ENCODE measurements around the gene ZMYM1.

GRCh38 chr1:35047188-35047858 is 31.9 kb upstream of the ZMYM1 start:
- no peak for TF ChIP-seq POLR2AphosphoS5 (IDR thresholded peaks at IDR 0.05; ENCODE audit: low read depth, low read length)
- TF ChIP-seq, protein P1, sequence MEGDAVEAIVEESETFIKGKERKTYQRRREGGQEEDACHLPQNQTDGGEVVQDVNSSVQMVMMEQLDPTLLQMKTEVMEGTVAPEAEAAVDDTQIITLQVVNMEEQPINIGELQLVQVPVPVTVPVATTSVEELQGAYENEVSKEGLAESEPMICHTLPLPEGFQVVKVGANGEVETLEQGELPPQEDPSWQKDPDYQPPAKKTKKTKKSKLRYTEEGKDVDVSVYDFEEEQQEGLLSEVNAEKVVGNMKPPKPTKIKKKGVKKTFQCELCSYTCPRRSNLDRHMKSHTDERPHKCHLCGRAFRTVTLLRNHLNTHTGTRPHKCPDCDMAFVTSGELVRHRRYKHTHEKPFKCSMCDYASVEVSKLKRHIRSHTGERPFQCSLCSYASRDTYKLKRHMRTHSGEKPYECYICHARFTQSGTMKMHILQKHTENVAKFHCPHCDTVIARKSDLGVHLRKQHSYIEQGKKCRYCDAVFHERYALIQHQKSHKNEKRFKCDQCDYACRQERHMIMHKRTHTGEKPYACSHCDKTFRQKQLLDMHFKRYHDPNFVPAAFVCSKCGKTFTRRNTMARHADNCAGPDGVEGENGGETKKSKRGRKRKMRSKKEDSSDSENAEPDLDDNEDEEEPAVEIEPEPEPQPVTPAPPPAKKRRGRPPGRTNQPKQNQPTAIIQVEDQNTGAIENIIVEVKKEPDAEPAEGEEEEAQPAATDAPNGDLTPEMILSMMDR (IDR thresholded peaks at IDR 0.05) = no peak
- TF ChIP-seq, protein P2, sequence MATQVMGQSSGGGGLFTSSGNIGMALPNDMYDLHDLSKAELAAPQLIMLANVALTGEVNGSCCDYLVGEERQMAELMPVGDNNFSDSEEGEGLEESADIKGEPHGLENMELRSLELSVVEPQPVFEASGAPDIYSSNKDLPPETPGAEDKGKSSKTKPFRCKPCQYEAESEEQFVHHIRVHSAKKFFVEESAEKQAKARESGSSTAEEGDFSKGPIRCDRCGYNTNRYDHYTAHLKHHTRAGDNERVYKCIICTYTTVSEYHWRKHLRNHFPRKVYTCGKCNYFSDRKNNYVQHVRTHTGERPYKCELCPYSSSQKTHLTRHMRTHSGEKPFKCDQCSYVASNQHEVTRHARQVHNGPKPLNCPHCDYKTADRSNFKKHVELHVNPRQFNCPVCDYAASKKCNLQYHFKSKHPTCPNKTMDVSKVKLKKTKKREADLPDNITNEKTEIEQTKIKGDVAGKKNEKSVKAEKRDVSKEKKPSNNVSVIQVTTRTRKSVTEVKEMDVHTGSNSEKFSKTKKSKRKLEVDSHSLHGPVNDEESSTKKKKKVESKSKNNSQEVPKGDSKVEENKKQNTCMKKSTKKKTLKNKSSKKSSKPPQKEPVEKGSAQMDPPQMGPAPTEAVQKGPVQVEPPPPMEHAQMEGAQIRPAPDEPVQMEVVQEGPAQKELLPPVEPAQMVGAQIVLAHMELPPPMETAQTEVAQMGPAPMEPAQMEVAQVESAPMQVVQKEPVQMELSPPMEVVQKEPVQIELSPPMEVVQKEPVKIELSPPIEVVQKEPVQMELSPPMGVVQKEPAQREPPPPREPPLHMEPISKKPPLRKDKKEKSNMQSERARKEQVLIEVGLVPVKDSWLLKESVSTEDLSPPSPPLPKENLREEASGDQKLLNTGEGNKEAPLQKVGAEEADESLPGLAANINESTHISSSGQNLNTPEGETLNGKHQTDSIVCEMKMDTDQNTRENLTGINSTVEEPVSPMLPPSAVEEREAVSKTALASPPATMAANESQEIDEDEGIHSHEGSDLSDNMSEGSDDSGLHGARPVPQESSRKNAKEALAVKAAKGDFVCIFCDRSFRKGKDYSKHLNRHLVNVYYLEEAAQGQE (IDR thresholded peaks at IDR 0.05; ENCODE audit: insufficient read depth in 1 of 2, low read depth in 2 of 2, low read length in 1 of 2) = no peak

Measured in Panc1 (cell line).